GM19351 (cell line): ENCODE results near the gene PTP4A2.

Experiments used
- ATAC-seq: cut with Tn5 transposase; IDR thresholded peaks from one replicate; pipeline ENCODE4 v1.9.1; 2021; ENCODE audit warnings: mild to moderate bottlenecking, moderate library complexity; ENCODE audit not compliant: unreplicated experiment

The PTP4A2 gene

DNA sequence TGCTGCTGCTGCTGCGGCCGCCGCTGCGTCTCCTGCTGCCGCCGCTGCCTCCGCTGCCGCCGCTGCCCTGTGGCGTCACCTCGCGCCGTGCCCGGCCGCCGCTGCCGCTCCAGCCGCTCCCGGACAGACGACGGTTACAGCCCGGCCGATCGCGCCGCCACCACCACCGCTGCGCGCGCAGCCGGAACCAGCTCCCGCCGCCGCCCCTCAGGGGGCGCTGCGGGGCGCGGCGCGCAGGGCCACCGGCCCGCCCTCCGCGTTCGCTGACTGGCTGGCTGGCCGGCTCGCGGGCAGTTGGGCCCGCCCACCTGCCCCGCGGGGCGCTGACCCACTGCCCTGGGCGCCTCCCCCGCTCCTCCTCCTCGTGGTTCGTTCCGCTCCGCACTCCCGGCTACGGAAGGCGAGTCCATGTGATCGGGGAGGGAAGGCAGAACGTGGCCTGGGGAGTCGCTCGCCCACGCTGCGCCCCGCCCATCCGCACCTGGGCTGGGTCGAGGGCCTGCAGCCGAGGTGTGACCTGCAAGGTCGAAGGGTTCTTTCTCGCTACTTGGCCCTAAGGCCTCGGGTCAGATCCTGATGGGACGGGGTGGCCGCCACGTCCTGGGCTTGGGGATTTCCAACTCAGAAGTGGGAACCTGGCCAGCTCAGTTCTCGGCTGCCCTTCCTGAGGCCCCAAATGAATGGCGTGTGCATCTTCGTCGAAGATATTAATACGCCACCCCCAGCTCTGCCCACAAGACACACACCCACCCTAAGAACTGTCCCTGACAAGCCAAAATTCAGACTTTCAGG lies at the start of gene PTP4A2:
TSS of gene PTP4A2 (minus strand) at position 185 of the 792 bp plus-strand sequence. CDS start 19,303 bp downstream, outside the sequence.
- ATAC-seq: peak; percentile 71

DNA sequence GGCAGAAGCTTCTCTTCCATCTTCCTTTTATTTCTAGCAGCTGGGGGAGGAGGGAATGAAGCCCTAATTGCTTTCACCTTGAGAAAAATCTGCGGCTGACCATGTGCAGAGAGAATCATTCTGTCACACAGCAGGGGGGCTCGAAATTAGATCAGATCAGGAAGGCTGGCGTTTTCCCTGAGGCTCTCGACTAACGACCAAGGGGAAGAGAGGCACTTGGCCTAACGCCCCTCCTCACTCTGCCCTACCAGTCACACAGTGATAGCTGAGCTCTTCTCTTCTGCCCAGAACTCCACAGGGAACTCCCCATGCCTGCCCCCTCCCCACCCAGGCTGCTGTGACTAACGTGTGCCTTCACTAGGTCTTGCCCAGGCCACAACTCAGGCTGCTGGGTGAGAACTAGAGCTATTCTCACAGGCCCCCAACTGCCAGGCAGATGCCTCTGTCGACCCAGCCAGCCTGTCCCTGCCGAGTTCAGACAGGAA lies 49.0 kb upstream of the PTP4A2 start:
- no peak for ATAC-seq

GRCh38 chr1:31985430-31985829 lies 47.3 kb upstream of the PTP4A2 start:
- ATAC-seq: peak; percentile 60

DNA sequence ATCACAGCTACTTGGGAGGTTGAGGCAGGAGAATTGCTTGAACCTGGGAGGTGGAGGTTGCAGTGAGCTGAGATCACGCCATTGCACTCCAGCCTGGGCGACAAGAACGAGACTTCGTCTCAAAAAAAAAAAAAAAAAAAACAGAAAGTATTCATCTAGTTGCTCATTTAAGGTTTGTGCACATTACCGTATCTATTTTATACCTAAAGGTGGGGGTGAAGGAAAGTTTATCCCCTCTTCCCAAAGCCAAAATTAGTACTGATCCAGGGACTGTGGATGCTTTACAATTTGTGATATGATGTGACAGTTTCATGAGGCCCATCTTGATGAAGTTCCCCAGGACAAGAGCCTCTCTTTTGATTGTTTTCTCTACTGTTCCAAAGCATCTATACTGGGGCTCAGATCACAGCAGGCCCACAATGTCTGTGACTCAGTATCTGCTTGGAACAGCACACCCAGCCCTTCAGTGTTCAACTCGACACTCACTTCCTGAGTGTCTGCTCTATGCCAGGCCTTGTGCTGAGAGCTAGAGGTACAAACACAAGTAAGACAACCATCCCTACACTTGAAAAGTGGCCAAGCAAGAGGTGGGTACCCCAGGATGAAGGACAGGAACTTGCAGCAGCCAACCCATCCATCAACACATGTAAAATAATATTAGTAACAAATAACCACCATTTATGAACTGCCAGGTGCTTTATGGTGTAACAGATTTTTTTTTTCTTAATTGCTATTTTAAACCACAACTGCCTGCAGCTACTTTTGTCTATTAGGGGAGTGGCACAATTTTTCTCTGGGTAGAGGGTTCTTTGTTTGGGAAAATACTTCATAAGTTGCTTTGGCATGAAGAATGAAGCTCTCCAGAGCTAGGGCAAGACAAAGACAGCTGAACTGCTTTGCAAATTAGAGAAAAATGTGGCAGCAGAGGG lies 46.5 kb upstream of the PTP4A2 start:
- ATAC-seq: no peak

GRCh38 chr1:31981972-31982371 lies 43.8 kb upstream of the PTP4A2 start:
- ATAC-seq: no peak

DNA sequence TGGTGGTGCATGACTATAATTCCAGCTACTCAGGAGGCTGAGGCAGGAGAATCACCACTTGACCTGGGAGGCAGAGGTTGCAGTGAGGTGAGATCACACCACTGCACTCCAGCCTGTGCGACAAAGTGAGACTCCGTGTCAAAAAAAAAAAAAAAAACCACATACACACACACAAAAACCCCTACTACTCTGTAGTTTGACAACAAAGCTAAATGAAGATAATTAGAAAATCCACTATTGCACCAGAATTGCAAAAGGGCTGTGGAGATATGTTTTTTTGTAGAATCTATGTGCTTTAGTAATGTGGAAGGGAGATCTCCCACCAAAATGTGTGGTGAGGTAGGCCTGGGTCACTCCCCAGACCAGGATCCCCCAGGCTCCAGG lies 43.3 kb upstream of the PTP4A2 start:
- no peak for ATAC-seq

GRCh38 chr1:31980835-31981455 lies 42.8 kb upstream of the PTP4A2 start:
- no peak for ATAC-seq

DNA sequence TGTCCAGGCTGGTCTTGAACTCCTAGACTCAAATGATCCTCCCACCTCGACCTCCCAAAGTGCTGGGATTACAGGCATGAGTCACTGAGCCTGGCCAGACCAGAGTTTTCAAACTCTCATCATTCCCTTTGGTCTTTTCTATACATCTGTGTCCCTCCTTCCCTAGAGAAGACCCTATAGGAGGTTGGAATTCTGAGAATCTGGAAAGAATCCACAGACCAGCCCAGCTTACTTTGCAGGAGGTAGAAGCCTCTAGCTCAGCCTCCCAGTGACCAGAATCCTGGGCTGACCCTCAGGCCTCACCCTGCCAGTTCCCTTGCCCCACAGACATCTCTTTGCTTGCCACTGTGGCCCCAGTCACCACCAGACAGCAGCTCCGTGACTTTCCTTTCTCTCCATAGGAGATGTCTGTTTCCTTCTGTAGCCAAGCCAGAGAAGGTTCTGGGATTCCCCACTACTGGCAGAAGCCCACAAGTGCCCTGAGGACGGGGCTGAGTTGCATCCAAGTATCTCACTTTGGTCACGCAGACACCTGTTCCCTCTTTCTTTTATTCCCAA lies 40.8 kb upstream of the PTP4A2 start:
- ATAC-seq: no peak

GRCh38 chr1:31977385-31978131 lies 39.4 kb upstream of the PTP4A2 start:
- no peak for ATAC-seq

- no peak for ATAC-seq
These were observed 38.2 kb upstream of the PTP4A2 start for GRCh38 chr1:31976401-31976800.

- ATAC-seq: no peak
These were observed 32.7 kb upstream of the PTP4A2 start for GRCh38 chr1:31970873-31971272.

- no peak for ATAC-seq
These were observed 23.4 kb upstream of the PTP4A2 start for GRCh38 chr1:31961536-31961935.

- ATAC-seq: no peak
These were observed 21.6 kb upstream of the PTP4A2 start for GRCh38 chr1:31959521-31960340.

DNA sequence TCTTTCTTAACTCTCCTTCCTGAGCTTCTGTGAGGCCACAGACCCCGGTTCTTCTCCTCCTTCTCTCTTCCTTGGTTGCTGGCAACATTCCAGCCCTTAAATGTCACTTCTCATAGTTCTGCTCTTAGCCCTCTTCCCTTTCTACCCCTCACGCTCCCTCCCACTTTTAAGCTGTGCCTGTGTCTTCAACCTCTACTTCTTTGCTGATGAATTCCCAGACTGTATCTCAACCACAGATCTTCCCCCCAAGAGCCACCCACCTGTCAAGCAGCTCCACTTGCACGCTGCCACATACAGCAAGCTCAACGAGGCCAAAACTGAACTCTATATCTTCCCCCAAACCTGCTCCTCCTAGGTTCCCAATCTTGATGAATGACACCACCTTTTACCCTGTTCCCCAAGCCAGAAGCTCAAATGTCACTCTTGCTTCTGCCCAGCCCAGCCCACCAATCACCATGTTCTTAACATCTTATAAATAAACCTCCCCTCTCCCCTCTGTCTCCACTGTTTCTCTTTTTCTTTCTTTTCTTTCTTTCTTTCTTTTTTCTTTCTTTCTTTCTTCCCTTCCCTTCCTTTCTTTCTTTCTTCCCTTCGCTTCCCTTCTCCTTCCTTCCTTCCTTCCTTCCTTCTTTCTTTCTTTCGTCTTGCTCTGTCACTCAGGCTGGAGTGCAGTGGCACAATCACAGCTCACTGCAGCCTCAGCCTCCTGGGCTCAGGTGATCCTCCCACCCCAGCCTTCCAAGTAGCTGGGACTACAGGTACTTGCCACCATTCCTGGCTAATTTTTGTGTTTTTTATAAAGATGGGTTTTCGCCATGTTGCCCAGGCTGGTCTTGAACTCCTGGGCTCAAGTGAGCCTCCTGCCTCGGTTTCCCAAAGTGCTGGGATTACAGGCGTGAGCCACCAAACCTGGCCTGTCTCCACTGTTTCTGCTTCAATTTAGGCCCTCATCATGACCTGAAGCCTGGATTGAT lies 19.8 kb upstream of the PTP4A2 start:
- ATAC-seq: no peak

DNA sequence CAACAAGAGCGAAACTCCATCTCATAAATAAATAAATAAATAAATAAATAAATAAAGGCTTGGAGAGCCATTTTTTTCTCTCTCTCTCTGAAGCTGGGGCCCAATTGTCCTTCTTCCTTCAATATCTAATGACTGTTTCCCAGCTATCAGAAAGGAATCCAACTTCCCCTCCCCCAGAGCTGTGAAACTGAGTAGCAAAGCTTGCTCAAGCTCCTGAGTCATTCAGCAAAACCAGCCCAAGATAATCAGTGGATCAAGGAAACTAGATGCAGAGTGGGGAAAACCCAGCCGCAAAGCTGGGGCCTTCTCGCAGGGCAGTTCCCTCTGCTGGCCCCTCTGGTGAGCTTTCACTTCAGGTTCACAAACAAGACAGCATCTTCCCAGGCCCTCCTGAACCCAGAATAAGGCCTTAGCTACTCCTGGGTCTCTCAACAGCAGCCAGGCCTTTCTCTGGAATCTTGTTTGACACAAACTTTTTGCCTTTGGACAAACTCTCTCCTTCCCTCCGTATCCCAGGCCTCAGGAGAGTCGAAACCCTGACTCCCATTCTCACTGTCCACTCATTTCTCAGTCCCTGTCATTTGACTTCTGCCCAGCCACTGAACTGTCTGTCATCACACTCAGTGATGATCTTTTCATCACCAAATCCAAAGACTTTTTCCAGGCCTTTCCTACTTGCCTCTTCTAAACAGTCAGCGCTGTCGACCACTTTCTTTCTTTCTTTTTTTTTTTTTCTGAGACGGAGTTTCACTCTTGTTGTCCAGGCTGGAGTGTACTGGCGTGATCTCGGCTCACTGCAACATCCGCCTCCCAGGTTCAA lies 18.0 kb upstream of the PTP4A2 start:
- ATAC-seq: peak; percentile 79

DNA sequence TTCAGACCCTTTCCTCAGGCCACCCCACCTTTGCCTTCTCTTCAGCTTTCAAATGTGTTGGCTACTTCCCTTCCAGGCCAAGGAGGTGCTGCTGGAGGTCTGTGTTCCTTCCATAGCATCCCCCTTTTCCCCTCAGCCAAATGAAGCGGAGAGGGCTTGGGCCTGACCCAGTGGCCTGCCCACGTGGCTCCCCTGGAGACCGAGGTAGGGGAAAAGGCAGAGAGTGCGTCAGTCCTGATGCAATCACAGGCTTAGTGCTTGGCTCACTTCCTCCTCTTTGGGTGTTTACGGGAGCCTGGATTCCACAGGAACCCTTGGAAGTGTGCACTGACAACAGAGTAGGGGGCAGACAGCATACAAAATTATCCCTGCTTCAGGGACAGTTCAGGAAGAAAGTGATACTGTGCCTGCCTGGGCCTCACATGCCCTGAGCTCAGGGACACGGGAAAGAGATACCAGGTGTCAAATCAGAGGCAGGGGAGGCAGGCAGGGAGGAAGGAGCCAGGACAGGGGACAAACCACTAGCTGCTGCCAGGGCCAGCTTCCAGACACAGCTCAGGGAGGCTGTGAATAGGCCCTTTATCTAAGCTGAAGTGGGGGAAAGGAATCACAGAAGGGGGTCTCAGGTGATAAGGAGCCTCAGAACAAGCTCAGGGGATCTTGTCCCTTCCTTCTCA lies 16.6 kb upstream of the PTP4A2 start:
- ATAC-seq: no peak

DNA sequence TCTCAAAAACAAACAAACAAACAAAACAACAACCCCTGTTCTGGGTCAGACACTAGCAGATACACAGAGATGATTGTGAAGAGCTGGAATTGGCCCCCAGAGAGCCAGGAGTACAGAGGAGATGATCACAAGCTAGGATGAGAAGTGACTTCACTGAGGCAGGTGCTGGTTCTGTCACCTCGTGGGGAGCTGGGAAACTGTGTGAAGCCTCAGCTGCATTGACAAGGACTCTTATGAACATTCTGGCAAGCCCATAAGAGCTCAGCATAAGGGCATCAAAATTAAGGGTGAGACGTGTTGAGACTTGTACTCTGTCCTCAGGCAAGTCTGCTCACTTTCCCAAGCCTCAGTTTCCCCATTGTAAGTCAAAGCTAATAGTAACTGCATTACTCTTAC lies 14.7 kb upstream of the PTP4A2 start:
- no peak for ATAC-seq
